Endothelial cell of hepatic sinusoid (primary cell): ENCODE measurements around the gene TSNAXIP1.

Experiments used
- in situ Hi-C: cut with HindIII; loops from 2 replicates; pipeline ENCODE4 v1.10.0; 2017; ENCODE audit warnings: low sequenced_read_pairs

Gene TSNAXIP1, protein sequence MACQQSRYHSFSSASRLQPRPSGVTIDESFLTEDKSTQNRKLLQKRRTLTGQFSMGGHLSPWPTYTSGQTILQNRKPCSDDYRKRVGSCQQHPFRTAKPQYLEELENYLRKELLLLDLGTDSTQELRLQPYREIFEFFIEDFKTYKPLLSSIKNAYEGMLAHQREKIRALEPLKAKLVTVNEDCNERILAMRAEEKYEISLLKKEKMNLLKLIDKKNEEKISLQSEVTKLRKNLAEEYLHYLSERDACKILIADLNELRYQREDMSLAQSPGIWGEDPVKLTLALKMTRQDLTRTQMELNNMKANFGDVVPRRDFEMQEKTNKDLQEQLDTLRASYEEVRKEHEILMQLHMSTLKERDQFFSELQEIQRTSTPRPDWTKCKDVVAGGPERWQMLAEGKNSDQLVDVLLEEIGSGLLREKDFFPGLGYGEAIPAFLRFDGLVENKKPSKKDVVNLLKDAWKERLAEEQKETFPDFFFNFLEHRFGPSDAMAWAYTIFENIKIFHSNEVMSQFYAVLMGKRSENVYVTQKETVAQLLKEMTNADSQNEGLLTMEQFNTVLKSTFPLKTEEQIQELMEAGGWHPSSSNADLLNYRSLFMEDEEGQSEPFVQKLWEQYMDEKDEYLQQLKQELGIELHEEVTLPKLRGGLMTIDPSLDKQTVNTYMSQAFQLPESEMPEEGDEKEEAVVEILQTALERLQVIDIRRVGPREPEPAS

GRCh38 chr16:67806428-67807147 lies at the start of gene TSNAXIP1, which contains the start of gene RANBP10:
Gene TSNAXIP1 (plus strand): TSS chr16:67806889. CDS start chr16:67807150, 261 bp downstream.
Gene RANBP10 (minus strand): TSS chr16:67806560. CDS start chr16:67806536, 24 bp downstream.
- in situ Hi-C loops: no loop called here

DNA sequence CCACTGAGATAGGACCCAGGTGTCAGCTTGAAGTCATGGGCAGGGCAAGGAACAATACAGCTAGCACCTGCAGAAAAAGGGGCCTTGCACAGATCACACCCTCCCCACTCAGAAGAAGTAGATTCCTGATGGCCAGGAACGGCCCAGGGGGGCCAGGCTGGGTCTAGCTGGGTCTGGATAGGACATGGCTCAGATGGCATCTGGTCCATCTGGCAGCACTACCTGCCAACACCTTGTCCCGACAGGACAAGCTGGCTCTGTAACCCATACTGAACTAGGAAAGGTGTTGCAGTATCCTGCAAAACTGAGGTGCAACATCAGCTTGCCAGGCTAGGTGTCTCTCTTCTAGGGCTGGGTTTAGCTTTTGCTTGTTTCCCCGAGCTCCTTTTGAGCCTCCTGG lies 48.7 kb upstream of the TSNAXIP1 start:
- in situ Hi-C loops: no loop called here

DNA sequence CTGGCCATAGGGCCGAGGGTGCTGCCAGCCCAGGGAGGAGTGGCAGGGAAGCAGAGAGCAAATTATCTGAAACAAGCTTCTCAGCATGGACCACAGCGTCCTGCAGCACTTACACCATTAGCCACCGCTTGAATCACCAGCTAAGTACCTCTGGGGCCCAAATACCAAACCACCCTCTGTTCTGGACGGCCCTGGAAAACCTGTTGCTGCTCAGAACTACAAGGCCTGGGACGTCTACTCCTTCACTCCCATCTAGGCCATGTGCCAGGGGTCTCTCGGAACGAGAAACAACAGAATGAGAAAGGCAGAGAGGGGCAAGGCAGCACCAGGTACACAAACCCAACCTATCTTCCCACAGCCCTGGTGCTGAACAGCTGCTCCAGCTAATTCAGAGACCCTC lies 47.7 kb upstream of the TSNAXIP1 start:
- in situ Hi-C loops: no loop called here

DNA sequence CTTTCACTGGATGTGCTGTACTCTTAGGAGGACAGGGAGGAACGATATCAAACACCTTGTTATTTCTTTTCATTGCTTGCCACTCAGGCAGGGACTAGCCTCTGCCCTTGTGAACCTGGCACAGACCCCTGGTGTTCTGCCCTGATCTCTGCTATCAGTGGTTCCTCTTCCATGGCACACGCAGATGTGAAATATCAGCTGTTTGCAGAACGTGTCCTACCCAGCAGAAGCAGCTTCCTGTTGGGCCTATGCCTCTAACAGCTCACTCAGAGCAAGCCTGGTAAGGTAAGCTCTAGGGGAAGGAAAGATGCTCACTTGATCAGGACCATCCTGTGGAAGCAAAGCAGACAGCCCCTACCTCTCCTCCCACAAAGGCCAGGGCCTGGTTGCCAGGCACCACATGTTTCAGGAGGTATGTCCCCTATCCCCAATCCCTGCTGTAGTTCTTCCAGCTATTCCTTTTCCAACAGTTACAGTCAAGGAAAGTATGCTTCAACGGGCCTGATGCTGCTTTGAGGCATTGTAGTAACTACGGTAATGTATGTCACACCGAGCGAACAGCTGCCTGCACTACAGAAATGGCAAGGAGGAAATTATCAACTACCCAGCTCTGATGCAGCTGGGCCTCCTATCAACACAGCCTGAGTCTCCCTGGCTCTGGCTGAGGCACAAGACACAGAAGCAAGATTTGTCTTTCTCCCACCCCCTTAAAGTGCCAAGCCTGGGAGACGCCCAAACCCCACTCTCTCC lies 46.3 kb upstream of the TSNAXIP1 start:
- in situ Hi-C loops: no loop called here

GRCh38 chr16:67760956-67761230 lies 45.8 kb upstream of the TSNAXIP1 start:
- in situ Hi-C loops: no loop called here

DNA sequence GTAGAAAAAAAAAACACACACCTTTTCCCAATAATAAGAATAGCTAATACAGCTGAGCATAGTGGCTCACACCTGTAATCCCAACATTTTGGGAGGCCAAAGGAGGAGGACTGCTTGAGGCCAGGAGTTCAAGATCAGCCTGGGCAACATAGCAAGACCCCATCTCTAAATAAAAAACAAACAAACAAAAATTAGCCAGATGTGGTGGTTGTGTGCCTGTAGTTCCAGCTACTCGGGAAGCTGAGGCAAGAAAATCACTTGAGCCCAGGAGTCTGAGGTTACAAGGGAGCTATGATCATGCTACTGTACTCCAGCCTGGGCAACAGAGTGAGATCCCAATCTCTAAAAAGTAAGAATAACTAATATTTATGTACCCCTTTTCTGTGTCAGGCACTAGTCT lies 44.8 kb upstream of the TSNAXIP1 start:
- in situ Hi-C loops: no loop called here

DNA sequence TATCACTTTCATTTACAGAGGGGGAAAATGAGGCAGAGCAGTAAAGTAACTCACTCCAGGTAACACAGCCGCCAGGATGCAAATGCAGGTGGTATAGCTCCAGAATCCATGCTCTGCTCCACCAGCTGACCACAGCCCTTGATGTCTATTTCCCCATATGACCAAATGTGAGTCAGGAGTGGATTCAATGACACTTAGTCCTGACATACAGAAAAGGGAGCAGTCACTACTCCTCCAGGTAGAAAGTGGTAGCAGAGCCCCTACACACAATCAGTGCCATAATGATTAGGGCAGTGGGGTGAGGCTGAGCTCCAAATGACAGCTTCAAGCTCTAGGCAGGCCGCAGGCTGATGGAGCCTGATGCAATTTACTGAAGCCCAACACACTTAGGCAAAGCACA lies 44.3 kb upstream of the TSNAXIP1 start:
- in situ Hi-C loops: no loop called here

GRCh38 chr16:67763066-67763465 lies 43.6 kb upstream of the TSNAXIP1 start:
- in situ Hi-C loops: no loop called here

DNA sequence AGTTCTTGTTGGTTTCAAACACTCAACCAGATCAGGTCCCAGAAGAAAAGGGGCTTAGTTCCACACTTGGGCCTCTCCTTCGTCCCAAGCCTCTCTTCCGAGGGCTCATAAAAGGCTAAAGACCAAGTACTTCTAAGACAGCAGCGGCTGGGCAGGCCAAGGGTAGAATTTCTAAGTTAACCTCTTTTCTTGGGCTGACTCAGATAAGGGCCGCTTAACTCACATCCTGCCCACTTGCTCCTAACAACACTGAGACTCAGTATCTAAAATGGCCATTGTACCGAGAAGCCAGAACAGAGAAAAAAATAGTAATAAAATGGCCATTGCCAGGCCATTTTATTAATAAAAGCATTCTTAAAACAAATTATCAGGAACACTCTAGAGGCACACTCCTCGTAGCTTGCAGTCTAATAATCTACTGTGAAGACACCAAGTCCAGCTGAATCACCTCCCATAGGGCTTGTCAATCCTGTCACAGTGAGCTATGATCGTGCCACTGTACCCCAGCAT lies 42.5 kb upstream of the TSNAXIP1 start:
- in situ Hi-C loops: no loop called here

DNA sequence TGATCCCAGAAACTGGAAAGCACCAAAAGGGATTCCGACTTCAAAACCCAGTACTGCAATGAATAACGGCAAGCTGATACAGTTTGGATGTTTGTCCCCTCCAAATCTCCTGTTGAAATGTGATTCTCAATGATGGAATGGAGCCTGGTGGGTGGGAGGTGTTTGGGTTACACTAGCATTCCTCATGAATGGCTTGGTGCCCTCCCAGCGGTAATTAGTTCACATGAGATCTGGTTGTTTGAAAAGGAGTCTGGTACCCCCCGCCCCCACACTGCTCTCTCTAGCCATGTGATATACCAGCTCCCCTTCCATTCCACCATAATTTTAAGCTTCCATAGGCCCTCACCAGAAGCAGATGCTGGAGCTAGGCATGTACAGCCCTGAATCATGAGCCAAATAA lies 40.4 kb upstream of the TSNAXIP1 start:
- in situ Hi-C loops: no loop called here

DNA sequence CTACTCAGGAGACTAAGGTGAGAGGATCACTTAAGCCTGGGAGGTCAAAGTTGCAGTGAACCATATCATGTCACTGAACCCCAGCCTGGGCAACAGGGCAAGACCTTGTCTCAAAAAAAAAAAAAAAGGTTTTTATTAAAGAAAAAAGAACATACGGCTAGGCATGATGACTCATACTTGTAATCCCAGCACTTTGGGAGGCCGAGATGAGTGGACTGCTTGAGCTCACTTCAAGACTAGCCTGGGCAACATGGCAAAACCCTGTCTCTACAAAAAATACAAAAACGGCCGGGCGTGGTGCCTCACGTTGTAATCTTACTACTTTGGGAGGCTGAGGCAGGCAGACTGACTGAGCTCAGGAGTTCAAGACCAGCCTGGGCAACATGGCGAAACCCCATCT lies 38.7 kb upstream of the TSNAXIP1 start:
- in situ Hi-C loops: no loop called here

- in situ Hi-C loops: no loop called here
Measured at GRCh38 chr16:67770346-67770991, 36.2 kb upstream of the TSNAXIP1 start.

GRCh38 chr16:67773099-67773498 lies 33.6 kb upstream of the TSNAXIP1 start:
- in situ Hi-C loops: no loop called here

DNA sequence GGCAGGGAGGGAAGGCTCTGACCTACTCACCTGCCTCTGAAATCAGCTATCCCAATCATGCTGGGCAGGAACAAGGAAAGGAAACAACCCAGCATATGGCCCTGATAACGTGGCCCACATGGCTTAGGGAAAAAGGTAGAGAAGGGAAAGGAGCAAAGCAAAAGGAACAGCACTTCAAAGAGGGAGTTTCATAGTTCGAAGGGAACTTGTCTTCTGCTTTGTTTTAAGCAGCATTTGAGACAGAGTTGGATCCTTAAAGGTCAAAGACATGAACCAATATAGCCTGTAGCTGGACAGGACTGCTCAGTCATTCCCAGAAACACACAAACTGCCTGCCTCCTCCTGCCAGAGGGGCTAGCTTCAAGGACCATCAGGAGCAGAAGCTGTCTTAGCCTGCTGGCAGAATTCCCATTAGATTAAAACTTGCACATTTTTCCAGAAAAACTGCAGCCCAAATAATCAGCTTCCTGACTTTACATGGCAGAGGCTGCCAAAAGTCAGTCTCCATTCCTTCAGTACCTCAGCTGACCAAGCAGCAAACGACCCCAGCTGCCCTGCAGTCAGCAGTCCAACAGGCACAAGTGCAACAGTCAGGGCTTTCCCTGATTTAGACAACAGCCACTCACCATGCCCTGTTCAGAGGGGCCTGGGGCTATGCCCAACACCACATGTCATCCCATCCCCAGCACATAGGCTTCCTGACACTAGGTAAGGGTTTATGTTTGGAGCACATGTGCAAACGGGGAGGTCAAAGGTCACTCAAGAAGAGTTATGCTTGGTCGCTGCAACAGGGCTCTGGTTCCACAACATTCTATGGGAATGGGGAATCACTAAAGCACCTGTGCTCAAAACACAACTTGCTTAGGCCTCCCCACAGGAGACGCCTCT lies 32.9 kb upstream of the TSNAXIP1 start:
- in situ Hi-C loops: no loop called here

DNA sequence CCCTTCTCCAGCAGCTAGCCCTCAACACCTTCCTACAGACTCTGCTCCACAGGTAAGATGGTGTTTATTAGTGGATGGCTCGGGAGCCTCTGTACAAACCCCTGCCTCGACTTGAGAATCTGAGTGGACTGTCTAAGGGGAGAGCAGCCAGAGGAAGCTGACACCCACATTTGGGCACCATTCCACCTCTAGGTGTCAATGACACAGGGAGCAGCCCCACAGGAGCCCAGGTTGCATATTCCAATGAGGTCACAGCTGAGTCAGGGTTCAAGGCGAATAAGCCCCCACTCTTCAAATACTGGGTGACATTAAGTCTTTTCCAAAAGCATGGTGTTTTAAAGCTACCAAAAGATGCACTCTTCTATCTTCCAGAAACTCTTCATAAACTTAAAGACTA lies 32.2 kb upstream of the TSNAXIP1 start:
- in situ Hi-C loops: no loop called here

GRCh38 chr16:67775273-67775672 lies 31.4 kb upstream of the TSNAXIP1 start:
- in situ Hi-C loops: no loop called here

- in situ Hi-C loops: no loop called here
Measured at GRCh38 chr16:67779256-67780014, 27.3 kb upstream of the TSNAXIP1 start.

- in situ Hi-C loops: no loop called here
Measured at GRCh38 chr16:67780847-67781564, 25.7 kb upstream of the TSNAXIP1 start.
